Measurements from ENCODE around the gene INPP5A. TPM values are rescaled to one million over a fixed set of nuclear protein-coding genes. Genes with fewer than 3 reads are reported as not detected.

The INPP5A gene
- total RNA-seq, 1 donor from 2014 or later: 105 TPM

DNA sequence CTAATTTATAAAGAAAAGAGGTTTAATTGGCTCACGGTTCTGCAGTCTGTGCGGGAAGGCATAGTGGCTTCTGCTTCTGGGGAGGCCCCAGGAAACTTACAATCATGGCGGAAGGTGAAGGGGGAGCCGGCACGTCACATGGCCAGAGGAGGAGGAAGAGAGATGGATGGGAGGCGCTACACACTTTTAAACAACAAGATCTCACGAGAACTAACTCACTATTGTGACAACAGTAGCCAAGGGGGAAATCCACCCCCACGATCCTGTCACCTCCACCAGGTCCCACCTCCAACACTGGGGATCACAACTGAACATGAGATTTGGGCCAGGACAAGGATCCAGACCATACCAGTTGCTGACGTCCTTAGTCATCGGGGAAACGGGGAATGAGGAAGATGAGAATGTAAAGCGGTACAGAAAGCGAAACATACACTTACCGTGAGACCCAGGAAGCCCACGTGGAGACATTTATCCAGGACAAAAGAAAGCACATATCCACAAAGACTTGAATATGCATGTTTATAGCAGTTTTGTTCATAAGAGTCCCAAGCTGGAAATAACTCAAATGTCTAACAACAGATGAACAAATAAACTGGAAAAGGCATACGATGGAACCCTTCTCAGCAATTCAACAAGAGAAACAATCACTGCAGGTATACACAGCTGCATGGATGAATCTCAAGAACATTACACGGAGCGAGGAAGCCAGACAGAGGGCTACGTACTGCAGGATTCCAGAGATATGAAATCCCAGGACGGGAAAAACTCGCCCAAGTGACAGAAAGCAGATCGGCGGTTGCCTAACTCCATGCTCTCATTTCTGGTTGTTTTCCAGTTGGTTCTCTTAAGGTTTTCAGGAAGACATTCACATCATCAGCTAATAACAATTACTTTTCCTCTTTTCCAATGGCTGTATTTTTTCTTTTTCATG lies 26.2 kb upstream of the INPP5A start:
- intact Hi-C loops (cut with micrococcal nuclease): no loop called here
- no peaks in the 10 kb centered on the region for H3K27me3 ChIP-seq (ENCODE audit: low read depth)
- peaks cover 81% of the 10 kb centered on the region for H3K4me1 ChIP-seq
- H3K36me3 ChIP-seq: no peaks in the 10 kb centered on the region
- peak; percentile 9 for DNase-seq
- TF ChIP-seq, protein P1, sequence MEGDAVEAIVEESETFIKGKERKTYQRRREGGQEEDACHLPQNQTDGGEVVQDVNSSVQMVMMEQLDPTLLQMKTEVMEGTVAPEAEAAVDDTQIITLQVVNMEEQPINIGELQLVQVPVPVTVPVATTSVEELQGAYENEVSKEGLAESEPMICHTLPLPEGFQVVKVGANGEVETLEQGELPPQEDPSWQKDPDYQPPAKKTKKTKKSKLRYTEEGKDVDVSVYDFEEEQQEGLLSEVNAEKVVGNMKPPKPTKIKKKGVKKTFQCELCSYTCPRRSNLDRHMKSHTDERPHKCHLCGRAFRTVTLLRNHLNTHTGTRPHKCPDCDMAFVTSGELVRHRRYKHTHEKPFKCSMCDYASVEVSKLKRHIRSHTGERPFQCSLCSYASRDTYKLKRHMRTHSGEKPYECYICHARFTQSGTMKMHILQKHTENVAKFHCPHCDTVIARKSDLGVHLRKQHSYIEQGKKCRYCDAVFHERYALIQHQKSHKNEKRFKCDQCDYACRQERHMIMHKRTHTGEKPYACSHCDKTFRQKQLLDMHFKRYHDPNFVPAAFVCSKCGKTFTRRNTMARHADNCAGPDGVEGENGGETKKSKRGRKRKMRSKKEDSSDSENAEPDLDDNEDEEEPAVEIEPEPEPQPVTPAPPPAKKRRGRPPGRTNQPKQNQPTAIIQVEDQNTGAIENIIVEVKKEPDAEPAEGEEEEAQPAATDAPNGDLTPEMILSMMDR (IDR thresholded peaks at IDR 0.05; ENCODE audit: borderline replicate concordance): no peak
- H3K9me3 ChIP-seq (replicated peaks): no peaks in the 10 kb centered on the region
- H3K4me3 ChIP-seq: no peak overlapping the region
- peak overlapping the region; percentile 79 for H3K27ac ChIP-seq (replicated peaks)

DNA sequence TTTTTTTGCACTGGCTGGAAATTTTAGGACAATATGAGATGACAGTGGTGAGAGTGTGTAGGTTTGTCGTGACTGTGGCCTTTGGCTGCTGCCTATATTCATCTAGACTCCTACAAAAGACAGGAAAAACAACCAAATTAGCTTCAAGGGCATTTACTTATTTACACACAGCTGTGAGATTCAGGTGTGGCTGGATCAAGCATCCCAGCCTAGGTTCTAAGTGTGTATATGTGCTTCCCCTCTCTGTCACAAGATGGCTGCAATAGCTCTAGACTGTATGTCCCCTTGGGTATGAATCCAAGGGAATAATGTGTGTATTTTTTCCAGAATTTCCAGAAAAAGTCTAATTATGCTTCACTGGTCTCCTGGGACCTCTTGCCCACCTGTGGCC lies 25.5 kb upstream of the INPP5A start:
- H3K4me1 ChIP-seq: peaks cover 81% of the 10 kb centered on the region
- DNase-seq: no peak
- peak overlapping the region; percentile 79 for H3K27ac ChIP-seq (replicated peaks)
- no peaks in the 10 kb centered on the region for H3K36me3 ChIP-seq
- intact Hi-C loops (cut with micrococcal nuclease): no loop called here
- TF ChIP-seq, protein P1 (IDR thresholded peaks at IDR 0.05; ENCODE audit: borderline replicate concordance): no peak
- no peak overlapping the region for H3K4me3 ChIP-seq
- H3K27me3 ChIP-seq (ENCODE audit: low read depth): no peaks in the 10 kb centered on the region
- H3K9me3 ChIP-seq (replicated peaks): no peaks in the 10 kb centered on the region

DNA sequence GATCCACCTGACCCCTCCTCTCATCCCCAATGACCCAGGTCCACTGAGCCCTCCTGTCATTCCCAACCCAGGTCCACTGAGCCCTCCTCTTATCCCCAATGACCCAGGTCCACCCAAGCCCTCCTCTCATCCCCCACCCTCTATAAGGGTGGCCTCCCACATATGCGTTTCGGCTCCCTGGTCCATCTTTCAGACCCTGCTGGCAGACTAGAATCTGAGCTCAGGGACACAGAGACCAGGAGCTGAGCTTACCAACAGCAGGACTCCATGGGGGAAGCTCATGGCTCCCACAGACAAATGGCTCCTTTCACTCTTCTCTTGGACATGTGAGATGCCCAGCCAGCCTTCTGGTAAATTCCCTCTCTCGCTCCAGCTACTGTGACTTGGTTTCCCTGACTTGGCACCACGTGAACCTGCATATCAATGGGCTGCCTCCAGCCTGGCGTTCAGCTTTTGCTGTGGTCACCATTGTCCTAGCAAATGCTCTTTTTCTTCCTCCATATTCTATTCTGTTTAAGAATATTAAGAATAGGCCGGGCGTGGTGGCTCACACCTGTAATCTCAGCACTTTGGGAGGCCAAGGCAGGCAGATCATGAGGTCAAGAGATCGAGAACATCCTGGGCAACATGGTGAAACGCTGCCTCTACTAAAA lies 24.8 kb upstream of the INPP5A start:
- TF ChIP-seq, protein P1 (IDR thresholded peaks at IDR 0.05; ENCODE audit: borderline replicate concordance): no peak
- no peak for DNase-seq
- Histone ChIP-seq H3K36me3 (no peaks in the 10 kb centered on the region), H3K27ac (replicated peaks) (peak overlapping the region; percentile 27), H3K27me3 (ENCODE audit: low read depth) (no peaks in the 10 kb centered on the region), H3K9me3 (replicated peaks) (no peaks in the 10 kb centered on the region), H3K4me3 (no peak overlapping the region), H3K4me1 (peaks cover 79% of the 10 kb centered on the region)
- intact Hi-C loops (cut with micrococcal nuclease): no loop called here

DNA sequence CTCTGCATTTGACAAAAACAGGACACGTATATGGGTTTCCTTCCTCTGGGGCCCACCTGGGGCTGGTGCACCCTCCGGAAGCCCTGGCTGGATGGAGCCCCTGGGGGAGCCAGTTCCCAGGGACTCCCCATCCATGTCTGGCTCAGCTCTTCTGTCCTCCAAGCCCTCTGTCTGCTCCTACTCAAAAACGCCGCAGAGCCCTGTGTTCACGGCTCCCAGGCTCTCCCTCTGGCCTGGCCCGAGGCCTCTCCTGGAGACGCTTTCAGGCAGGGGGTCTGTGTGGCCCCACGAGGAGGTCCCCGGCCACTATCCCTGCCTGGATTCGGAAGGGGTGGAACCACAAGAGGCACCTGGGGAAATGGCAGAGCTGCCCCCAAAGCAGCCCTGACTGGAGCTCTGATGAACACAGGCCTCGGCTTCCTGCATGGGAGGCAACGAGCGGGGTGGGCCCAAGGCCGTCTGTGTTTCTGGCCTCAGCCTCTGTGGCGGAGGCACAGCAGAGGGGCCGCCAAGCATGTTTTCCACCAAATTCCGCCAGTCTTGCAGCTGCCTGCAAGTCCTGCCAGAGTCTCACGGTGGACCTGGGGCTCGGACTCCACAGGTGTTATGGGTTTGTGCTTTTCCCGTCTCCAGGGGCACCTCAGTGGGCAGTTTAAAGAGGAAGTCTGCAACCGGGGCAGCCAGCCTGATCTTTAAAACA lies 22.6 kb upstream of the INPP5A start:
- TF ChIP-seq, protein P1 (IDR thresholded peaks at IDR 0.05; ENCODE audit: borderline replicate concordance): no peak
- DNase-seq: no peak
- intact Hi-C loops (cut with micrococcal nuclease): no loop called here
- H3K4me3 ChIP-seq: peak overlapping the region; percentile 64
- peak overlapping the region; percentile 97 for H3K27ac ChIP-seq (replicated peaks)
- H3K9me3 ChIP-seq (replicated peaks): no peaks in the 10 kb centered on the region
- H3K36me3 ChIP-seq: no peaks in the 10 kb centered on the region
- peaks cover 79% of the 10 kb centered on the region for H3K4me1 ChIP-seq
- H3K27me3 ChIP-seq (ENCODE audit: low read depth): no peaks in the 10 kb centered on the region

Measured in left ventricle myocardium inferior (tissue), 1 donor.